ENCODE results near the gene PDIA6.

DNA sequence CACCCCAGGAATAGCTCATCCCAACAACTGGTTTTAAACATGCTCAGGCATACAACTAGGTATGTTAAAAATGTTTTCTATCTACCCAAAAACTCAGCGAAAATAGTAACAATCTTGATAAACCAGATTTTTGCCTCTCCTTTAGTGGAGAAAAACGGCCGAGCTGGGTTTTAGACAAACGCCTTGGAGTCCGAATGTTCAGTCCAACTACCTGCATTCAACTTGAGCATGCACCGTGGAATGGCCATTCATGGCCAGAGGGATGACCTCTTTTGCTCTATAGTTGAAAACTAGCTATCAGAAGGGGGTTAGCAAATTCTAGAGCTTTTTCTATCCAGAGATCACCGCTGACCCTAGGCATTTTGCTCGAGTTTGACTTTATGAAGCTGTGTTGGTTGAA, 30.8 kb downstream of the PDIA6 start:
- TF ChIP-seq, protein P1, sequence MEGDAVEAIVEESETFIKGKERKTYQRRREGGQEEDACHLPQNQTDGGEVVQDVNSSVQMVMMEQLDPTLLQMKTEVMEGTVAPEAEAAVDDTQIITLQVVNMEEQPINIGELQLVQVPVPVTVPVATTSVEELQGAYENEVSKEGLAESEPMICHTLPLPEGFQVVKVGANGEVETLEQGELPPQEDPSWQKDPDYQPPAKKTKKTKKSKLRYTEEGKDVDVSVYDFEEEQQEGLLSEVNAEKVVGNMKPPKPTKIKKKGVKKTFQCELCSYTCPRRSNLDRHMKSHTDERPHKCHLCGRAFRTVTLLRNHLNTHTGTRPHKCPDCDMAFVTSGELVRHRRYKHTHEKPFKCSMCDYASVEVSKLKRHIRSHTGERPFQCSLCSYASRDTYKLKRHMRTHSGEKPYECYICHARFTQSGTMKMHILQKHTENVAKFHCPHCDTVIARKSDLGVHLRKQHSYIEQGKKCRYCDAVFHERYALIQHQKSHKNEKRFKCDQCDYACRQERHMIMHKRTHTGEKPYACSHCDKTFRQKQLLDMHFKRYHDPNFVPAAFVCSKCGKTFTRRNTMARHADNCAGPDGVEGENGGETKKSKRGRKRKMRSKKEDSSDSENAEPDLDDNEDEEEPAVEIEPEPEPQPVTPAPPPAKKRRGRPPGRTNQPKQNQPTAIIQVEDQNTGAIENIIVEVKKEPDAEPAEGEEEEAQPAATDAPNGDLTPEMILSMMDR (IDR thresholded peaks at IDR 0.05; ENCODE audit: extremely low read depth in 1 of 2, insufficient read depth in 1 of 2, low read depth in 1 of 2, low read length in 2 of 2): no peak
- TF ChIP-seq POLR2A (IDR thresholded peaks at IDR 0.05; ENCODE audit: low read depth, low read length): no peak
- TF ChIP-seq EZH2 (IDR thresholded peaks at IDR 0.05; ENCODE audit: borderline replicate concordance, low read depth, low read length, severe bottlenecking): no peak
- TF ChIP-seq POLR2AphosphoS5 (IDR thresholded peaks at IDR 0.05; ENCODE audit: insufficient read depth, low read depth, low read length): no peak
- TF ChIP-seq MAX (IDR thresholded peaks at IDR 0.05; ENCODE audit: insufficient read depth, insufficient read length): no peak
- no peak for TF ChIP-seq GATA2 (IDR thresholded peaks at IDR 0.05; ENCODE audit: insufficient read depth, insufficient read length, low read depth, low read length)

Measured in endothelial cell of umbilical vein (primary cell).